Superior temporal gyrus (tissue), 1 donor: ENCODE results near the gene GPR160.

Source experiments
- DNase-seq: peaks from one replicate; pipeline ENCODE4 v3.0.0-alpha.2; 2016; ENCODE audit errors: extremely low spot score

The GPR160 gene

DNA sequence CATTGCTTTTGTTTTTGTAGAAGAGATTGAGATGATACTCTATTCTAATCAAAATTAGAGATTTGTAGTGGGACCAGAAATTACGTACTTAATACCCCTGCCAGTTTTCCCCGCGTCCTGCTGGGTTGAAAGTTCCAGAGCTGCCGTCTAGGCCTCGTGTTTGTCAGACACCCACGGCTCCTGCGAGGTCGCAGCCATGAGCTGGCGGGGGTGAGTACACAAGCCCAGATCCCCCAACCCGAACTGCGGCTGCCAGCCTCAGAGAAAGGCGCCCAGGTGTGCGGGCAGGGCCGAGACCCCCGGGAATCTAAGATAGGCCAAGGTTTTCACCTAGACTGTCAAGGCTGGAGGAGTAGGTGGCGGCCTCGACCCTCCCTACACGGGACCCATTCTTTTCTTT is 26.3 kb downstream of the GPR160 start:
- DNase-seq, result no peak

DNA sequence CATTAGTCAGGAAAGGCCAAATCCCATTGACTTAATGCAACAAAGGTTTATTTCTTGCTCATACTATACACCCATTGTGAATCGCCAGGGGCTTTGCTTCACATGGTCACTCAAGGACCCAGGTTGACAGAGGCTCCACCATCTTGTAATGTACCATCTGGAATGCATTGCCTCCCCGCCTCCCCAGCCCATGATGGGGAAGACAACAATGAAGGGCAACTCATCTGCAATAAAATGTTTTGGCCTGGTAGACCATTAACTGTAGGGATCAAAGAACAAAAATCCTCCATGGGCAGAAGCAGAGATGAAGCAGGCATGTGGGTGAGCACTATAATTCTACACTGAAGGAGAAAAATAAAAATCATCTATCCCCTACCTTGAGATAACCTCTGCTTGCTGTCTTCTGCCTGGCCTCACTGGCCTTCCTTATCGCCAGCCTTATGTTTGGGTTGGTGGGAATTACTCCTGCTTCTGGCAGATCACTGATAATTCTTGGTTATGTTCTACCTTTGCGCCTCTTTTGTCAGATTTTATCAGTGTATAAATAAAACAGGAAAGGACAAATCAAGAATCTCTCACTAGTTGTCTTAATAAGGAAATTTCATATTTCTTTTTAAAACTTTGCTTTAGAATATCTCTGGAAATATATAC is 37.8 kb downstream of the GPR160 start:
- DNase-seq, result no peak

DNA sequence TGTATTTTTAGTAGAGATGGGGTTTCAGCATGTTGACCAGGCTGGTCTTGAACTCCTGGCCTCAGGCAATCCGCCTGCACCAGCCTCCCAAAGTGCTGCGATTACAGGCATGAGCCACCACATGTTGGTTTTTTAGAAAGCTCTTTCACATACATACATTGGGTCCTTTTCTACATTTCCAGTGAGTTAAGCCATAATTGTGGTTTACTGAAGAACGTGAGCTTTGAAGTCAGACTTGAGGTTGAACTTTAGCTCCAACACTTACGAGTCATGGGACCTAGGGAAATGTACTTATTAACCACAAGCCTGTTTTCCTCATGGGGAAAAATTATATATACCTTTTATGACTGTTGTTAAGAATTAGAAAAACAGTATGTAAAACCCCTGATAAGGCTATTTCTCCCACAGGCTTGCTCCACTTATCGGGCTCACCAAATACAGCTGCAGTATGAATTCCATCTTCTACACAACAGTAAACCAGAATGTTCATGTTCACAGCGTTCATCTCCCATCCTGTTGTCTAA is 39.0 kb downstream of the GPR160 start:
- DNase-seq, result no peak

DNA sequence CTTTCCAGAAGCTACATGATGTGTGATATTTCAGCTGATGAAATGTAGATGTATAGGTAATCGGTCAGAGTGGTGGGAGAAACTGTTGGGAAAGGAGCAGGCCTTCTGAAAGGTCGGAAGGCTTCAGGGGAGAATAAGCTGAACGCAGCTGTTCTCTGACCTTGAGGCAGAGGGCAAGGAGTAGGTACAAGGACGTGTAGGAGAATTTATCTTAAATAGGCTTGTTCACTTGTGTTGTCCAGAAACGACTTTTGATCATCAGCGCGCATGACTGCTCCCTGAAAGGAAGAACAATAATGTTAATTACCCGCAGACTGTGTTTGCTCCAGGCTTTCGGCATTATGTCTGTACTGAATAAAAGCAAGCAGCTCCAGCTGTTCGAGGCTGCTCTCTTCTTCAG is 39.6 kb downstream of the GPR160 start:
- DNase-seq, result no peak

DNA sequence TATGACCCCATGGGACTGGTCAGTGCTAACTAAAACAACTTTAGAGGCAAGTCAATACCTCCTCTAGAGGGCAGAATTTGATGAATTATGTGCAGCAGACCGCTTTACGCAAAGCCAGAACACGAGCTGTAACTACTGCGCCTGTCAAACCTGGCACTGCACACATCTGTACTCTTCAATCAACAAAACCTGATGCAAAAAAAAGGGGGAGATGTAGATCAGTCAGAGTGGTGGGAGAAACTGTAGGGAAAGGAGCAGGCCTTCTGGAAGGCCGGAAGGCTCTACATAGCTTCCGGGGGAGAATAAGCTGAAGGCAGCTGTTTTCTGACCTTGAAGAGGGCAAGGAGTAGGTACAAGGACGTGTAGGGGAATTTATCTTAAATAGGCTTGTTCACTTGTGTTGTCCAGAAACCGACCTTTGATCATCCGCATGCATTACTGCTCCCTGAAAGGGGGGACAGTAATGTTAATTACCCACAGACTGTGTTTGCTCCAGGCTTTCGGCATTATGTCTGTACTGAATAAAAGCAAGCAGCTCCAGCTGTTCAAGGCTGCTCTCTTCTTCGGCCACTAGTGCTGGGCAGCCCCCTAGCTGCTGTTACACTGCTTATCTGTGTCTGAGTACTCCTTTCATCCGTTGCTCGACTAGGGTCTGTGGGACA is 41.0 kb downstream of the GPR160 start:
- DNase-seq, result no peak

DNA sequence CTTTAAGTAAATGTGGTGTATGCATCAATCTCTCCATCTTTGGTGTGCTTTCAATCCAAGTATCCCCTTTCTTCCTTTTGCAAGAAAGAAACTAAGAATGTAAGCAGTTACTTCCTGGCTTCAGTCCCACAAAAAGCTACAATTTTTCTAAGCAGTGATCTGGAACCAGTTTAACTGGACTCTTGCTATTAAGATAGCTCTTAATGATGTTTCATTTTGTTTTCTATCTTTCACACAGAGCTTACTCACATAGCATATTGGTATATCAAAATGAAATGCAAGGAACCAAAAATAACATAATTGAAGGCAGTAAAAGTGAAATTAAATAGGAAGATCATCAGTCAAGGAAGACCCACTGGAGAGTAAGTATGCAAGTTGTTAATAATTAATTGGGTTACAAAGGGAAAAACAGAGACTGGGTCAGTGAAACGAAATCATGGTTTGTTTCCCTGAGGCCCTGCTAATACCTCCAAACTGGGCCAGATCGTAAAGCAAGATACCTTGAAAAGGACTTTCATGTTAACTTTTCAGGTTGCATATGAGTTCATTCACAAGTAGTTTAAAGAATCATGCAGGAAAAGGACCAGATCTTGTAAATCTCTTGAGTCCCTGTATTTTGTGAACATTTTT is 41.9 kb downstream of the GPR160 start:
- DNase-seq, result no peak

DNA sequence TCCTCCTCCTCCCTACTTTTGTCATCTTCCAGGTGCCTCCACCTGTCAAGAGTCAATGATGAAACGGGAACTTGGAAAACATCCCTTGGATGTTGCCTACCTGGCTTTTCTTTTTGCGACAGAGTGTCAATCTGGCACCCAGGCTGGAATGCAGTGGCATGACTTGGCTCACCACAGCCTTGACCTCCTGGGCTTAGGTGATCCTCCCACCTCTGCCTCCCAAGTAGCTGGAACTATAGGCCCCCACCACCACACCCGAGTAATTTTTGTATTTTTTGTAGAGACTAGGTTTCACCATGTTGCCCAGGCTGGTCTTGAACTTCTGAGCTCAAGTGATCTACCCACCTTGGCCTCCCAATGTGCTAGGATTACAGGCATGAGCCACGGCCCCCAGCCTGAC is 42.8 kb downstream of the GPR160 start:
- no peak for DNase-seq

DNA sequence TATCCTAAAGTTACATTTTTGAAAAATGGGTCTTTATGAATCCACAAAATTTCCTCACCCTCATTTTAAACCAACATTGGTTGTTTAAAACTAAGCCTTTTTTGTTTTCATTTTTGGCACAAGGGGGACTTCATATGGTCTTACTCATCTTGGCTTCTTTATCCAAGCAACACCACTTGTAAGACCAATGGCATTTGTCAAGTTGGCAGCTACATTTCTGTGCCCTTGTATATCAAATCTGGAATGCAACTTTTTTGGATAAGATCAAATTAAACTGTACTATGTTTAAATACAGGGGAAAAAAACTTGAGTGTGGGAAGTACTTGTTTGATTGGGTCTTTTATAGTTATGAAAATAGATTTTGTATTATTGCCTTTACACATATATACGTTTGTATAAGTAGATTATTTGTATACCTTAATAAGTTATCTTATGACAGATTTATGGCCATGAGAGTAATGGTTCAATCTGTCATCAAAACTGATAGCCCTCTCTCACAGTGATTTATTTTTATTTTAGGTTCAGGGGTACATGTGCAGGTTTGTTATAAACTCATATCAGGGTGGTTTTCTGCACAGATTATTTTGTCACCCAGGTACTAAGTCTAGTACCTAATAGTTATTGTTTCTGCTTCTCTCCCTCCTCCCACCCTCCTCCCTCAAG is 43.4 kb downstream of the GPR160 start:
- no peak for DNase-seq

DNA sequence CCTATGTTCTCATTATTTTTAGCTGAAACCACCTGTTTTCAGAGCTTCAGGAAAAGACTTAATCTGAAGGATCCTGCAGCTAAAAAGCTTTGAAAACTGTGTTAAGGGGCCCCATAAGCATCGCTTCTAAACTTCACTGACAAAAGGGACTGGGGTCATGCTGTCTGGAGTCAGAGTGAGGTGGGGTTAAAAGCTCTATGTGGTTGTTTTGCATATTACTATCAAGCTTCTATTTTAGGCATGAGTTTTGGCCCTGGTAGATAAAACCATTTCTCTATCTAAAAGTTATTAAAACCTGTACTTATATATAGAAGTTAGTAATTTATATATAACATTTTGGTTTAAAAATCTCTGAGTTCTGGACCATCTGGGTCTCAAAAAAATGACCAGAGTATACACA is 45.5 kb downstream of the GPR160 start:
- DNase-seq, result no peak

DNA sequence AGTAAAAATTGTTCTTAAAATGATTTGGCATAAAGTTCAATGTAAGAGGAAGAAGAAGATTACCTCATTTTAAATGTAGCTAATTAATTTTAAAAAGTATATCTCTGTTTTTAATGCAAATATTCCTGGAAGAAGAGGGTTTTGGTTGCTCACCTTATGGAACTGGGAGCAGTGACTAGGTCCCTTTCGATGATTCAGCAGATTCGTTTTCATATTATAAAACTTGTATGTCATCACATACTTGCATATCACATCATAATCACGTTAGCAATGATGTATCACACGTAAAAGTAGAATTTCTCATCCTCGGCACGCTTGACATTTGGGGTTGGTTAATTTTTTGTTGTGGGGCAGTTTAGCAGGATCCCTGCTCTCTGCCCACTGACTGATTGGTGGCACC is 47.6 kb downstream of the GPR160 start:
- no peak for DNase-seq

DNA sequence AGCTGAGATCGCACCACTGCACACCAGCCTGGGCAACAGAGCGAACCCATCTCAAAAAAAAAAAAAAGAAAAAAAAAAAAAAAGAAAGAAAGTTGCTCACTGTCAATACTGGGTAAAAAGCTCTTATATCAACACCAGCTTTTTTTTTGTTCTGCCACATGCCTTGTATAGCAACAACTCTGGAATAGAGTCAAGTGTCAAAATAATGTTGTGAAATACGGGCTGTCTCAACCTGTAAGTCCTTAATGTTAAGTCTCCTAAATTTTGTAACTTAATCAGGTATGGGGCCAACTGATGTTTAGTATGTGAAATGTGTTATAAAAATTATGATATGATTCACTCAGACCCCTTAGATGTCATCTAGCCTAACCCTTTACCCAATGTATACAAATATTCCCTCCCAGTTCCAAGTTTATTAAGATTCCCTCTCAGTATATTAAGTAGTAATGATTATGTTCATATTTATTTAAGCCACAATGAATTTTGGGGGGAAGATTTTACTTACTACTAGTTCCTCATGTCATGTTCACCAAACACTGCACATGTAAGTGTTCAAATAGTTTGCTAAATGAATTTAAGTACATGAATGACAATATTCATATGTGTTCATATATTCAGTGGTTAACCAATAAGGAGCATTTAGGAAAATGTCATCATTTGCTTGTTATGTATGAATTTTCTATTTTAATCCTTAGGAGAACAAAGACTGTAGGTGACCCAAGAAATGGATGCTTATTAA is 52.2 kb downstream of the GPR160 start:
- no peak for DNase-seq

DNA sequence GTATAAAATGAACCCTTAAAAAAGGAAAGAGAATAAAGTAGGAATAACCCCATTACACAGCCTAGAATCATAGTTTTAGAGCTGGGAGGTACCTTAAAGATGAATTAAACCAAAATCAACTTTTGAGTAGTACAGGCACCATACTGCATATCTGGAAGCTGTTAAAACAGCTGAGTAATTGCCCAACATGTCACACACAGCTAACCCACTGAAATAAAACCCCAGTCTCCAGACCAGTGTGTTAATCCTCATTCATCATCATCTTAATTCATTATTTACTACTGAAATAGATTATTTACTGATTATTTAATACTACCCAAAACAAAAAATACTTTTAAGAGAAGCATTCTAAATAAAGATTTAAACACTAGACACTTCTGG is 52.8 kb downstream of the GPR160 start:
- DNase-seq, result no peak

DNA sequence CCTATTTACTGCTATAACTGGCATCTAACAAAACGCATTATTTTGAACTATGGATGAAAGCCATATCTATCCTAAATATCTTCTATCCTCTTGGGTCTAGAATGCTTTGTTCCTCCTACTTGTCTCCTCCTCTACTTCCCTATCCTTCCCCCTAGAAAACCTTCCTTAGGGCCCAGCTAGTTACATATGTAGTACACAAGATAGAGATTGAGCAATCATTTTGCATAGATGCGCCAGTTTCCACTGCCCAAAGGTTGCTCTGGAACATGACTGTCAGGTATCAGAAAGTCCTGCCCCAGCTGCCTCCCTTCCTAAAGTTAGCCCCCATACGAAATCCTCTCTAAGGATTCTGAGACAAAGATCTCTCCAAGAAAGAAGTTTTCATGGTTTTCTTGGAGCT is 55.1 kb downstream of the GPR160 start:
- no peak for DNase-seq

DNA sequence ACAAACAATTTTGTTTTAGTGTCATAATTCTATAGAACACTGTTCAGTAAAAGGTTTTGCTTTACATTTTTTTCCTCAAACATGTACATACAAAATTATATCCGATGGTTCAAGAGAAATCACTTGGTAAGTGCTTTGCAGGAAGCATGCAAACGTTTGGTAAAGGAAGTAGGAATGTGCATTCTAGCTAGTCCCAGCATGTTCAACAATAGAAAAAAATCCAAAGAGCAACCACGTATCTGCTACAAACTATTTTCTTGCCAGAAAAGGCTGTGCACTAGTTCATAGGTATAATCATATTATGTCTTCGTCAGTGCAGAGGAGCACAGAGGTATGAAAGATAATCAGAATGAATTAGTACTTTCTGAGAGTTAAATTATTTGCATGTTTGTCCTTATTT is 58.0 kb downstream of the GPR160 start:
- no peak for DNase-seq

DNA sequence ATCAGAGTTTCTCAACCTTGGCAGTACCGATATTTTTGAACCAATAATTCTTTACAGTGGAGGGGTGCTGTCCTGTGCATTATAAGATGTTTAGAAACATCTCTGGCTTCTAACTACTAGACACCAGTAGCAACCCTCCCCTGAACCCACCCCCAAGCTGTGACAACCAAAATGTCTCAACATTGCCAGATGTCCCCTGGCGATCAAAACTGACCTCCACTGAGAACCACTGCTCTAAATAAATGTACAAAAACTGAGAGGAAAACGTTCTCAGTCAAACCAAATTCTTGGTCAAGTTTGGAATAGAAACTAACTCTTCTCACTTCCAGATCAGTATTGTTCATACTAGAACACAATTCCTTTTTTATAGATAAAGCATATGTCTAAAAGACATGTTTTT is 58.5 kb downstream of the GPR160 start:
- no peak for DNase-seq

DNA sequence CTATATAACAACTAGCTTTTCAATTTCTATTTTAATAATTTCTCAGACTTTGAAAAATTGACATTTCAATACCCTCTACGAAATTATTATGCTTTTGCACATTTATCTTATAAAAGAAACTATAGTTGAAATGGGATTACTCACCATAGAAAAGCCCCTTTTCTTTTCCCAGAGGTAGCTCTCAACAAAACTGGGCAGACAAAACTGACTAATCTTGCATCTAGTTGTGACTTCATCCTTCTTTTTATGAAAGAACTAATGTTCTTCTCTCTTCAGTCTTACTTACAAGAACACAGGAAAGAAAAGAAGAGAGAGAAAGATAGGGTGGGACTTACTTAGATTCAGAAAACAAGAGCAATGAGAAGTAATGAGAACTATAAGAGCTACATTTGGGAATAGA is 61.0 kb downstream of the GPR160 start:
- DNase-seq, result no peak

DNA sequence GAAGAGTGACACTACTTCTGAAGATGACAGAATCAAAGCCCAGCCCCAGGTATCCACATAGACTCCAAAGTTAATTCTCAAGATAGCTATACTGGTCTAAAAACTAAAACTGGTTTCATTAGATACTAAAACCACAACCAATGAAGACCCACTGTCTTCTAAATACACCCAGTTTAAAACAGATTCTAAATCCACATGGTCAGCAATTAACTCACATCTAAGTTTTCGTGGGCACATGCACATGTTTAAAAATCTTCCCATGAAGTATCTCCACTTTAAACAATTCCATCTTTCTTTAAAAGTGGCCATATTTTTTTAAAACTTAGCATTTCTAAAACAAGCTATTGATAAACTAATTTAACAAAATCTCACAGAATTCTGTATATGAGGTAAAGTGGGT is 63.1 kb downstream of the GPR160 start:
- no peak for DNase-seq

DNA sequence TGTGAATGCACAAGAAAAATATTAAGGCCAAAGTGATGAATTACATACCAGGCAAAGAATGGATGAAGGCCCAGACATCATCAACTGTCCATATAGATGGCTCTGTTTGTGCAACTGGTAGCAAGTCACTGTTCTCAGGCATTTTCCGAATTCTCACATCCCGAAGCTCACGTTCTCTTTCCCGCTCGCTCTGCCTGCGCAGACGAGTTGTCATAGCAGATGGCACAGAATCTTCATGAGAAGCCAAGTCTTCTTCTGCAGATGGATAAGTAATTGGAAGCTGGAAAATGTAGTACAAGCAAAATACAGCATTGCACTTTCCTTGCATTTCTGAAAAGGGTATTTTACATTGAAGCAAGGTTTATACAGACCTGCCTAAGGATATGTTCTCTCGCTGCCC is 64.6 kb downstream of the GPR160 start:
- DNase-seq, result peak; percentile 42

DNA sequence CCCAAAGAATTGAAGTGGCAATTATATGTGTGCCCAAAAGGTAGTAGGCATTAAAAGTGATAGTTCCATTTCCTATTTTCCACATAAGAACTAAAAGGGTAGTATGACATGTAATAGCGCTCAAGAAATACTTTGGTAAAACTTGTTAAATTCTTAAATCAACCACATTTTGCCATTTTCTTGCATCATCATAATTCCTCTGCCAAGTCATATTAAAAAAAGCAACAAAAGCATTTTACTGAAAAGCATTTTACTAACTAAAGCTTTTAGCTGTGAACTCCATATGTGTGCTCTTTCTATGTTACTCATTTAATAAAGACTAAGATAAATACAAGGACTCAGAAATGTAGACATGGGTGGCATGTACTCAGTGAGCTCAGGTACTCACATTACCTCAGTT is 70.1 kb downstream of the GPR160 start:
- DNase-seq, result no peak

DNA sequence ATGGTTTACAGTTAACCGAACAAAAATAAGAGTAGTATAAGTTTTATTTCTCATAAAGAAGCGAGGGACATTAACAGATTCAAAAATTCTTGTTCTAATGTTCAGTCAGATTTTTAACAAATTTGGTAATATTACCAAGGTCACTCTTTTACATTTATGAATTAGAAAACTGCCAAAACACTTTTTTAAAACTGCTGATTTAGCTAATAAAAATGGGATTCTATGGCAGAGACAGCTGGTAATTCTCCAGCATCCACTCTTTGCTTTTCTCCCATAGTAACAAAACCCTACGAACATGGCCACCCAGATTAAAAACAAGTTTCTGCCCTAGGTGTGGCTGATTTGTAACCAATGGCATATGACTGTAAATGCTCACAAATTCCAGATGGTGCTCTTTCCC is 71.2 kb downstream of the GPR160 start:
- DNase-seq, result no peak

DNA sequence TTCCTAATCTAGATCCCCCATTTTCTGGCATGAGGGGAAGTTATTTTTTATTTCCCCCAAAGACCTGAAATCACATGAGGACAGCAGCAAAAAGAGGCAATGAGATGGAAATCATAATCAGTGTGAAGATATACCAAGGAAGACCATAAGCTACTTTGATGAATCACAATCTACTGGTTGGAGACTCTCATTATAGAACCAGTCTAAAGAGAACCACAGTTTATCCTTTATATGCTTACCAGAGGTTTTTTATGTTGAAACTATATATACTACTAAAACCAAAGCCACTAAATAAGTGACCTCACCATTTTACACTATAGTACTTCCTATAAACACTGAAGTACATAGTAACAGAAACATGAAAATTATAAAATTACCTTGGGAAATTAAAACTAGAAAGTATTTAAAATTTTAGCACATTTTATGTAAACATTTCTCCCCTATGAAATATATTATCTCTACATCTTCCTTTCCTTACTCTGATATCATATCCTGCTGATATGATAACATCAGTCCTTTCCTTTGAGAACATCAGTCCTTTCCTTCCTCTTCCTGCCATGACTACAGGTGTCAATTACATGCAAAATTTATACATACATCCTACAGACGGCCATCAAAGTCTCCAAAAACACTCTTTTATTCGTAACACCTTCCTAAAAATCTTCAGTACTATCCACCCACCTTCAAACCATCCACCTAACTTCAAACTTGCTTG is 71.9 kb downstream of the GPR160 start:
- DNase-seq, result no peak
